B cell (primary cell): Measurements from ENCODE around the gene RPTOR. TPM values are rescaled to one million over a fixed set of nuclear protein-coding genes. Genes with fewer than 3 reads are reported as not detected.

Source experiments
- ATAC-seq: fragments of 200-7000 bp; cut with Tn5 transposase; one replicate; pipeline ENCODE4 v1.10.0; 2021; ENCODE audit warnings: low read depth, mild to moderate bottlenecking, moderate number of reproducible peaks, moderate library complexity
- CTCF ChIA-PET: fragments of 350-600 bp; sonication (Branson Sonifier 250); formaldehyde crosslinking; loops from one replicate; lab custom pipeline; 2021; ENCODE audit warnings: antibody characterized with exemption, inconsistent platforms; lab: Charles Lee
- POLR2A ChIA-PET: fragments of 350-600 bp; sonication (Branson Sonifier 250); formaldehyde crosslinking; loops from one replicate; lab custom pipeline; 2021; ENCODE audit warnings: antibody characterized with exemption; lab: Charles Lee
- DNase-seq: peaks from one replicate; pipeline ENCODE4 v3.0.0; 2013
- H2AFZ ChIP-seq: 2 replicates; pipeline ENCODE4 v1.6.1; 2012; ENCODE audit warnings: mild to moderate bottlenecking, low read depth, low read length; ENCODE audit not compliant: insufficient read depth, poor library complexity, severe bottlenecking
- H3K27ac ChIP-seq, 2 donors: 1 replicate in 1 of 2; 2 replicates in 1 of 2; pipeline ENCODE4 v1.5.1; 2012 to 2013; ENCODE audit warnings: low read length in 2 of 2, mild to moderate bottlenecking in 2 of 2, moderate library complexity in 1 of 2
- H3K27me3 ChIP-seq, 4 experiments: fragments of 200-600 bp in 1 of 4; sonication (generic) in 1 of 4; replicated peaks in 1 of 4; 1 replicate in 2 of 4; 2 replicates in 2 of 4; pipeline versions ENCODE4 v1.6.1 to v1.7.0; 2013 to 2016; ENCODE audit warnings: low read length in 3 of 4, mild to moderate bottlenecking in 2 of 4, mixed read lengths in 1 of 4, moderate library complexity in 1 of 4; ENCODE audit not compliant: insufficient read depth in 4 of 4, control insufficient read depth in 3 of 4; ENCODE audit errors: control extremely low read depth in 1 of 4
- H3K36me3 ChIP-seq, 2 experiments: replicated peaks in 1 of 2; 1 replicate in 1 of 2; 2 replicates in 1 of 2; pipeline versions ENCODE4 v1.6.1 to v1.7.1; 2013; ENCODE audit warnings: low read length in 1 of 2; ENCODE audit not compliant: insufficient read depth in 2 of 2, control insufficient read depth in 1 of 2; ENCODE audit errors: control extremely low read depth in 1 of 2, extremely low read depth in 1 of 2
- H3K4me1 ChIP-seq, 2 donors: fragments of 200-600 bp in 1 of 2; sonication (generic) in 1 of 2; 1 replicate in 1 of 2; 2 replicates in 1 of 2; pipeline versions ENCODE4 v1.5.1 to v1.6.1; 2013 to 2017; ENCODE audit warnings: low read length in 2 of 2; ENCODE audit not compliant: control insufficient read depth in 2 of 2, insufficient read depth in 2 of 2
- H3K4me2 ChIP-seq: replicated peaks from 2 replicates; pipeline ENCODE3; 2012; ENCODE audit warnings: mild to moderate bottlenecking, low read depth, low read length; ENCODE audit not compliant: poor library complexity, severe bottlenecking
- H3K4me3 ChIP-seq, 5 experiments: fragments of 200-600 bp in 1 of 5; sonication (generic) in 1 of 5; 1 replicate in 3 of 5; 2 replicates in 2 of 5; pipeline versions ENCODE4 v1.5.1 to v1.7.0; 2011 to 2016; ENCODE audit warnings: low read length in 4 of 5, mild to moderate bottlenecking in 4 of 5, low read depth in 2 of 5, control low read depth in 1 of 5, moderate library complexity in 1 of 5; ENCODE audit not compliant: insufficient read depth in 1 of 5; ENCODE audit errors: control extremely low read depth in 1 of 5, extremely low read depth in 1 of 5
- H3K79me2 ChIP-seq: fragments of 200-600 bp; sonication (generic); one replicate; pipeline ENCODE4 v1.6.0; 2016; ENCODE audit warnings: low read length; ENCODE audit not compliant: control insufficient read depth, insufficient read depth
- H3K9ac ChIP-seq: fragments of 200-600 bp; sonication (generic); 2 replicates; pipeline ENCODE4 v1.6.1; 2017; ENCODE audit warnings: mild to moderate bottlenecking, low read length, moderate library complexity
- H3K9me3 ChIP-seq, 3 donors: one replicate each; pipeline versions ENCODE4 v1.6.1 to v1.7.1; 2013; ENCODE audit warnings: low read length in 2 of 3; ENCODE audit not compliant: control insufficient read depth in 2 of 3, insufficient read depth in 1 of 3; ENCODE audit errors: control extremely low read depth in 1 of 3
- H4K20me1 ChIP-seq: 2 replicates; pipeline ENCODE4 v1.6.0; 2012; ENCODE audit warnings: mild to moderate bottlenecking, low read length; ENCODE audit not compliant: insufficient read depth, control insufficient read depth, poor library complexity, severe bottlenecking
- H3K27ac Mint-ChIP-seq: one replicate; pipeline ENCODE4 v1.8.0; 2021; ENCODE audit warnings: mixed read lengths
- H3K27me3 Mint-ChIP-seq: one replicate; pipeline ENCODE4 v1.8.0; 2021; ENCODE audit warnings: mixed read lengths
- H3K4me1 Mint-ChIP-seq: one replicate; pipeline ENCODE4 v1.8.0; 2021; ENCODE audit warnings: mixed read lengths
- H3K4me3 Mint-ChIP-seq: one replicate; pipeline ENCODE4 v1.8.0; 2021; ENCODE audit warnings: mixed read lengths
- H3K9me3 Mint-ChIP-seq: one replicate; pipeline ENCODE4 v1.8.0; 2022; ENCODE audit warnings: mixed read lengths; ENCODE audit not compliant: insufficient read depth
- EZH2 ChIP-seq: IDR thresholded peaks from 2 replicates; pipeline ENCODE4 v1.6.1; 2012; ENCODE audit warnings: borderline replicate concordance, low read depth, mild to moderate bottlenecking, moderate library complexity, low read length; ENCODE audit not compliant: insufficient read depth, poor library complexity, severe bottlenecking
- WGBS: methylation state at CpG from one replicate; pipeline ENCODE4 v1.1.5; 2013; ENCODE audit warnings: missing lambda C conversion rate; ENCODE audit not compliant: insufficient coverage; 5-methylcytosine and 5-hydroxymethylcytosine counted together
- intact Hi-C: fragments of 100-400 bp; cut with micrococcal nuclease; formaldehyde crosslinking; loops from one replicate; pipeline ENCODE4 v1.10.0; 2022
- polyA plus RNA-seq: library from polyadenylated mRNA; depleted of rRNA; stranded (reverse); fragments of >200 nt; gene quantifications from 2 replicates; pipeline ENCODE4 v1.2.3, GENCODE V29; 2012
- total RNA-seq, 2 donors: library from RNA; stranded (reverse); fragments of 120-200 nt in 1 of 2; gene quantifications; 1 replicate in 1 of 2; 2 replicates in 1 of 2; pipeline versions ENCODE4 v1.2.3 to v1.2.4, GENCODE V29; 2013 to 2022
- TF ChIP-seq, protein P1 (sequence below): fragments of 200-600 bp; IDR thresholded peaks from one replicate; pipeline ENCODE4 v1.8.0; 2022; ENCODE audit warnings: antibody characterized with exemption, mild to moderate bottlenecking

The RPTOR gene
- total and polyA plus RNA-seq, 2 donors (not counting 1 experiment from before 2014, with no cell fraction given): 13.4 to 58.8 TPM

DNA sequence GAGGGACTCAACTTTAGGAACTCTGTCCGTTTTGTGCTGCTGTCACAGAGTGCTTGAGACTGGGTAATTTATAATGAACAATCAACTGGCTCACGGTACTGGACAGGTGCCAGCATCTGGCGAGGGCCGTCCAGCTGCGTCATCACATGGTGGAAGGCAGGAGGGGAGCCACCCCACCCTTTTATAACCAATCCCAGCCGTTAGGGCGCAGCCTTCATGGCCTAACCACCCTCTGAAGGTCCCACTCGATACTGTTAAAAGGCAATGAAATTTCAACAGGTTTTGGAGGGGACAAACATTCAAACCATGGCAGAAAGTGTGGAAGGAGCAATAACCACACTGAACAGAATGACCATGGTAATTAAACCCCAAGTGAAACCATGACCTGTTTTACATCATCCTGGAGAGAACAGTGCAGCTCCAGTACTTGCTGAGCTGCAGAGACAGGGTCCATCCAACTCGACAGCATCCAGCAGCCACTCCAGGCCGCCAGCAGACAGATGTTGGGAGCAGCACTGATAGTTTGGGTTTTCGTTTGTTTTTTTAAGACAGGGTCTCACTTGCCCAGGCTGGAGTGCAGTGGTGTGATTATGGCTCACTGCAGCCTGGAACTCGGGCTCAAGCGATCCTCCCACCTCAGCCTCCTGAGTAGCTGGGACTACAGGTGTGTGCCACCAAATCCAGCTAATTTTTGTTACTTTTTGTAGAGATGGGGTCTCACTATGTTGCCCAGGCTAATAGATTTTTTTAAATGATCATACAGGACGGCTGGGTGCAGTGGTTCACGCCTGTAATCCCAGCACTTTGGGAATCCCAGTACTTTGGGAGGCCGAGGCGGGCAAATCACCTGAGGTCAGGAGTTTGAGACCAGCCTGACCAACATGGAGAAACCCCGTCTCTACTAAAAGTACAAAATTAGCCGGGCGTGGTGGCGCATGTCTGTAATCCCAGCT, 458.0 kb downstream of the RPTOR start:
- no peak overlapping the region for H3K9ac ChIP-seq
- H3K4me2 ChIP-seq: no peak overlapping the region
- TF ChIP-seq, protein P1, sequence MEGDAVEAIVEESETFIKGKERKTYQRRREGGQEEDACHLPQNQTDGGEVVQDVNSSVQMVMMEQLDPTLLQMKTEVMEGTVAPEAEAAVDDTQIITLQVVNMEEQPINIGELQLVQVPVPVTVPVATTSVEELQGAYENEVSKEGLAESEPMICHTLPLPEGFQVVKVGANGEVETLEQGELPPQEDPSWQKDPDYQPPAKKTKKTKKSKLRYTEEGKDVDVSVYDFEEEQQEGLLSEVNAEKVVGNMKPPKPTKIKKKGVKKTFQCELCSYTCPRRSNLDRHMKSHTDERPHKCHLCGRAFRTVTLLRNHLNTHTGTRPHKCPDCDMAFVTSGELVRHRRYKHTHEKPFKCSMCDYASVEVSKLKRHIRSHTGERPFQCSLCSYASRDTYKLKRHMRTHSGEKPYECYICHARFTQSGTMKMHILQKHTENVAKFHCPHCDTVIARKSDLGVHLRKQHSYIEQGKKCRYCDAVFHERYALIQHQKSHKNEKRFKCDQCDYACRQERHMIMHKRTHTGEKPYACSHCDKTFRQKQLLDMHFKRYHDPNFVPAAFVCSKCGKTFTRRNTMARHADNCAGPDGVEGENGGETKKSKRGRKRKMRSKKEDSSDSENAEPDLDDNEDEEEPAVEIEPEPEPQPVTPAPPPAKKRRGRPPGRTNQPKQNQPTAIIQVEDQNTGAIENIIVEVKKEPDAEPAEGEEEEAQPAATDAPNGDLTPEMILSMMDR: no peak
- TF ChIP-seq EZH2: no peak
- peak; percentile 8 for DNase-seq
- Mint-ChIP-seq H3K27me3 (peaks cover 26% of the 10 kb centered on the region), H3K9me3 (no peaks in the 10 kb centered on the region), H3K27ac (no peak overlapping the region), H3K4me3 (no peak overlapping the region), H3K4me1 (peaks cover 11% of the 10 kb centered on the region)
- H3K79me2 ChIP-seq: no peaks in the 10 kb centered on the region
- 54% methylated on average over 11 of the region's 21 CpGs for WGBS
- H3K9me3 ChIP-seq: peaks cover 0 to 6% (median 0%) of the 10 kb centered on the region in 3 donors
- no peak overlapping the region for H2AFZ ChIP-seq
- peaks cover 12 to 13% of the 10 kb centered on the region in 2 donors for H3K4me1 ChIP-seq
- intact Hi-C loops: no loop called here
- H4K20me1 ChIP-seq: no peaks in the 10 kb centered on the region
- peaks cover 0 to 18% of the 10 kb centered on the region in 2 experiments for H3K36me3 ChIP-seq
- H3K27ac ChIP-seq: no peak overlapping the region
- H3K4me3 ChIP-seq: no peak overlapping the region
- peaks cover 0 to 27% (median 11%) of the 10 kb centered on the region in 4 experiments for H3K27me3 ChIP-seq
- ATAC-seq: no peak
- ChIA-PET POLR2A (interaction anchor here (0.6 kb wide), 1 partner anchor 15 kb away, joined by 3 read pairs; no protein-coding TSS in a partner anchor), CTCF (interaction anchor here (1.0 to 1.7 kb wide), 2 partner anchors 14 to 18 kb away, joined by 3 to 4 read pairs; no protein-coding TSS in a partner anchor)
